Measurements from ENCODE around the gene SEMA3F. TPM values are rescaled to one million over a fixed set of nuclear protein-coding genes. Genes with fewer than 3 reads are reported as not detected.

SEMA3F gene
- total RNA-seq, 1 donor from 2014 or later: 9.4 TPM

DNA sequence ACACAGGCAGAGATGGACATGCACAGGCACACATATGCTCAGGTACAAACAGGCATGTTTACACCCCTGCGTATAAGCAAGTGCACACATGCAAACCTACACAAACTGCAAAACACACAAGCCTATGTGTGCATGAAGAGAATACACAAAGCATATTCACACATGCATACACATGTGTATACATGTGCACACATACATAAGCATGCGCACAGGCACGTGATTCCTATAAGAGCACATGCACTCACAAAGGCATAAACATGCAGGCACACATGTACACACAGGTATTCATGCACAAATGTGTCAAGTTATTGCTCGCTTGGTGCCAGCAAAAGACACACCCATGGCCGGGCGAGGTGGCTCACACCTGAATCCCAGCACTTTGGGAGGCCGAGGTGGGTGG, 34.9 kb downstream of the SEMA3F start:
- FAIRE-seq: no peak
- no peak for DNase-seq (ENCODE audit: low spot score in 2 of 2)

DNA sequence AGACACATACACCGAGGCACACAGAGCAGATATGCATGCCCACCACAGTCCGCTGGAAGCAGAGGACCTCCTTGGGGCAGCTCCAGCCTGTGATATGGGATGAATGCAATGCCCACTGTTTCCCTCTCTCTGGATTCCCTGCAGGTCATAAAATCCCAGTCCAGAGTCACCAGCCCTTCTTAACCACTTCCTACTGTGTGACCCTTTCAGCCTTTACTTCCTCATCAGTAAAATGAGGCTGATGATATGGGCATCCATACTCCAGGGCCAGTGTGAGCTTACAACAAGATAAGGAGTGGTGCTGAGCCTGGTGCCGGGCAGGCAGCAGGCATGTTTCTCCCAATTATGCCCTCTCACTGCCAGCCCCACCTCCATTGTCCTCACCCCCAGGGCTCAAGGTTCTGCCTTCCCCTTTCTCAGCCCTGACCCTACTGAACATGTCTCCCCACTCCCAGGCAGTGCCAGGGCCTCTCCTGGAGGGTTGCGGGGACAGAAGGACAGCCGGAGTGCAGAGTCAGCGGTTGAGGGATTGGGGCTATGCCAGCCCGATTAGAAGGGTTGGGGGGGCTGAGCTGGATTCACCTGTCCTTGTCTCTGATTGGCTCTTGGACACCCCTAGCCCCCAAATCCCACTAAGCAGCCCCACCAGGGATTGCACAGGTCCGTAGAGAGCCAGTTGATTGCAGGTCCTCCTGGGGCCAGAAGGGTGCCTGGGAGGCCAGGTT, 36.0 kb downstream of the SEMA3F start, which contains the start of gene GNAT1:
Gene GNAT1, plus strand, starts transcription at position 675 of the 725 bp plus-strand sequence. CDS start 116 bp downstream, outside the sequence.
- FAIRE-seq (no peak), DNase-seq (ENCODE audit: low spot score in 2 of 2) (no peak)

DNA sequence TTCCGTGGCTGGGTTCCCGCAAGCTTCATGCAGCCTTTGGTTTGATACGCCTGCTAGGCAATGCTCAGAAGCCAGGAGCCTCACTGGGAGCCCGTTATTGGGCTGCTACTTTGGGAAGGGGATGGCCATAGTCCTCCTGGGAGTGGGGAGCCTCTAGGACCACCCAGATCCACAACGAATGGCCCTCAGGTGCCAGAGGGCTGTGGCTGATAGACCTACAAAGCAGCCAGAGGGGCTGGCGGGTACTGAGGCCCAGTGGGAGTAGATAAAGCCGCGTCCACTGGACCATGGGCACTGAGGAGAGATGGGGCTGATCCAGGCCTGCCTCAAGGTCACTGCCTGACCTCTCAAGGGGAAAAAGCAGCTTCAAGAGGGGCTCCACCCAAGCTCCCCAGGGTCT, 37.0 kb downstream of the SEMA3F start:
- FAIRE-seq (no peak), DNase-seq (ENCODE audit: low spot score in 2 of 2) (no peak)

DNA sequence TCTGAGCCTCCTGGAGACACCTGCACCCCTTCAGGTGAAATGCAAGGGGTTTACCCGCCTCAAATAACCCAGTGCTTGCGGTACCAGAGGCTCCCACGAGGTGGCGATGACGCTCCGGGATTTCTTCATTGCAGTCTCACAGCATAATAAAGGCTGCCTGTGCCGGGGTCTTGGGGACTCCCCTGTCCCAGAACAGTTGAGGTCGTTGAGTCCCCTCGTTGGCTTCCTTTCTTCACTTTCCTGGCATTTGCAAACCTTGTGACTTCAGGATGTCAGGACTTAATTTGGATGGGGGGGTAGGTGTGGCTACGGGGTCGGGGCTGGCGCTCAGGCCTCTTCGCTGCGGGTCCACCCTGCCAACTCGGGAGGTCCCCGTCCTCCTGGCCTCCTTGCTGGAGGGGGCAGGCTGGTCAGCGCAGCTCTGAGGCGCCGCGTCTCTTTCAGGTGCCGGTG, 37.6 kb downstream of the SEMA3F start:
- FAIRE-seq (no peak), DNase-seq (ENCODE audit: low spot score in 2 of 2) (peak; percentile 79 to 85)

DNA sequence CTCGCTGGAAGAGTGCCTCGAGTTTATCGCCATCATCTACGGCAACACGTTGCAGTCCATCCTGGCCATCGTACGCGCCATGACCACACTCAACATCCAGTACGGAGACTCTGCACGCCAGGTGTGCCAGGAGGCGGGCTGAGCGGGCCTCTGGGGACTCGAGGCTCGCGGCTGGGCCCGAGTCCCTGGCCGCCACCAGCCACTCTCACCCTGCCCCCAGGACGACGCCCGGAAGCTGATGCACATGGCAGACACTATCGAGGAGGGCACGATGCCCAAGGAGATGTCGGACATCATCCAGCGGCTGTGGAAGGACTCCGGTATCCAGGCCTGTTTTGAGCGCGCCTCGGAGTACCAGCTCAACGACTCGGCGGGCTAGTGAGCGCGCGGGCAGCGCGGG, 38.2 kb downstream of the SEMA3F start:
- FAIRE-seq (no peak), DNase-seq (ENCODE audit: low spot score in 2 of 2) (no peak)

DNA sequence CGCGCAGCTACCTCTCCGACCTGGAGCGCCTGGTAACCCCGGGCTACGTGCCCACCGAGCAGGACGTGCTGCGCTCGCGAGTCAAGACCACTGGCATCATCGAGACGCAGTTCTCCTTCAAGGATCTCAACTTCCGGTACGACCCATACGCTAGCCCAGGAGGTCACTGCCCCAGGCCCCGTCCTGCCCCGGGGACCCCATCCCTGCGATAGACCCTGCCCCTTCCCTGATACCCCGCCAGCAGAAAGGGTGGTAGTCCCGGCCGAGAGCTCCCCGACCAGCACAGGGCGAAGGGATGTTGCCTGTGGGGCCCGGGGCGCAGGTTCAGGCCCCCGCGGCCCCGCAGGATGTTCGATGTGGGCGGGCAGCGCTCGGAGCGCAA, 38.6 kb downstream of the SEMA3F start:
- DNase-seq (ENCODE audit: low spot score in 2 of 2) (no peak), FAIRE-seq (no peak)

DNA sequence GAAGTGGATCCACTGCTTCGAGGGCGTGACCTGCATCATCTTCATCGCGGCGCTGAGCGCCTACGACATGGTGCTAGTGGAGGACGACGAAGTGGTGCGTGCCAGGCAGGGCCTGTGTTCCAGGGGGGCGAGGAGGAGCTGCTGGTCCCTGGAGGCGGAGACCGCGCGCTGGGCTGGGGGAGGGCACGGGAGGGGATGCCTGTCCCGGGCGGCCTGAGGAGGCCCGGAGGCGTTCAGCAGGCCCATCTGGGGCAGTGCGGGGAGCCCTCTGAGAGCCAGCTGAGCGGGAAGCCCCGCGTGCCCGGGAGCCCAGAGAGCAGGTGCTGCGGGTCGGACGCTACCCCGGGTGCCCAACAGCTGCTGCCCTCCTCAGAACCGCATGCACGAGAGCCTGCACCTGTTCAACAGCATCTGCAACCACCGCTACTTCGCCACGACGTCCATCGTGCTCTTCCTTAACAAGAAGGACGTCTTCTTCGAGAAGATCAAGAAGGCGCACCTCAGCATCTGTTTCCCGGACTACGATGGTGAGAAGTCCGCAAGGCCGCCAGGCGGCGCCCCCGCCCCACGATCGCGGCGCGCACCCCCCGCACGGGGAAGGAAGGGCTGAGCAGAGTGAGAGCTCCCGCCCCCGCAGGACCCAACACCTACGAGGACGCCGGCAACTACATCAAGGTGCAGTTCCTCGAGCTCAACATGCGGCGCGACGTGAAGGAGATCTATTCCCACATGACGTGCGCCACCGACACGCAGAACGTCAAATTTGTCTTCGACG, 39.2 kb downstream of the SEMA3F start:
- no peak for FAIRE-seq
- peak; percentile 90 to 92 for DNase-seq (ENCODE audit: low spot score in 2 of 2)

DNA sequence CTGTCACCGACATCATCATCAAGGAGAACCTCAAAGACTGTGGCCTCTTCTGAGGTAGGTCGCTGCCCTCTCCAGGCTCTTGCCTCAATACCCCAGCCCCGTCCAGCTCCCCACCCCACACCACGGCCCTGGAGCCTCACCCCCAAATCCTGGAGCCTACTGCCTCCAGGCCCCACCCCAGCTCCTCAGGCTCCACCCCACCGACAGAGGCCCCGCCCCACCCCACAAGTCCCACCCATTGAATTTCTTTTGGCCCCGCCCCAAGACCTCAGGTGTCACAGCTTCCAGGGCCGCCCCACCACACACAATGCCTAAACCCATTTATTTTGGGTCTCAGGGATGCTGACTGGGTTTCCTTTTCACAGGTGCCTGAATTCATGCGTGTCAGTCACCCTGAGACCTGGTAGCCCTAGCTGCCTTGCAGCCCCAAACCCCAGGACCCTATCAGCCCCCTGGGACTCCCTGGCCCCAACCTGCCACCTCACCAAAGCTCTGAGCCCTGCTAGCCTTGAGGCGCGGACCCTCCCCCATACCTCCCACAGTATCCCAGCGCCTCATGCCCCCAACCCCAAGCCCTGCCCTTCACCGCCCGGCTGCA, 39.9 kb downstream of the SEMA3F start:
- FAIRE-seq (no peak), DNase-seq (ENCODE audit: low spot score in 2 of 2) (no peak)

DNA sequence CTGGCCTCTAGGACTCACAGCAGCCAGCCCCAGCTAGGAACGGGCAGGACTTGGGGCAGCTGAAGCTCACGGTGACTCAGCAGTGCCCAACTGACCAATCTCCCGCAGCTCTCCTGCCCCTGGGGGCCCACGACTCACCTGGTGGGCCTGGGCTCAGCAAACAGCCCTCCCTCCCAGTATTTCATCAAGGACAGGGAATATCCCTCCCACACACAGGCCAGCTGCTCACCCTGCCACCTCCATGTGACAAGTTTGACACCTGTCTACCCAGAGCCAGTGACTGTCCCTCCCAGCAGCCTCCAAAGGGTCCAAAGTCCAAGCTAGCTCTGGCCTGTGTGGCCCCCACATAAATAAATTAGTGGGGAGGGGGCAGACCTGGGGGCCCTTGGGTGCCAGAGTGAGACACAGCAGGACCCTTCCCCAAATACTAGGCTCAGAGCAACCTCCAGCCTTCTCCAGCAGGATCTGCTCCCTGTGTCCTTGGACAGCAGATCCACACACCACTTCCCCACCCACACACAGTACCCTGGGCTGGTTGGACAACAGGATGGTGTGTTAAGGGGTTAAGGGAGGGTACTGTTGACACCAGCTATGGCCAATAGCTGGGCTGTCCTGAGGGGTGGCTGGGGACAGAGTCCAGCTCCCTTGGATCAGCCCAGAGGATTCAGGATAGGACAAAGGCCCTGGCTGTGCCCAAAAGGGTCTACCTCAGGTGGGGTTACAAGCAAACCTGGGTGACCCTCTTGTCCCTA, 40.6 kb downstream of the SEMA3F start:
- FAIRE-seq: no peak
- DNase-seq (ENCODE audit: low spot score in 2 of 2): no peak

DNA sequence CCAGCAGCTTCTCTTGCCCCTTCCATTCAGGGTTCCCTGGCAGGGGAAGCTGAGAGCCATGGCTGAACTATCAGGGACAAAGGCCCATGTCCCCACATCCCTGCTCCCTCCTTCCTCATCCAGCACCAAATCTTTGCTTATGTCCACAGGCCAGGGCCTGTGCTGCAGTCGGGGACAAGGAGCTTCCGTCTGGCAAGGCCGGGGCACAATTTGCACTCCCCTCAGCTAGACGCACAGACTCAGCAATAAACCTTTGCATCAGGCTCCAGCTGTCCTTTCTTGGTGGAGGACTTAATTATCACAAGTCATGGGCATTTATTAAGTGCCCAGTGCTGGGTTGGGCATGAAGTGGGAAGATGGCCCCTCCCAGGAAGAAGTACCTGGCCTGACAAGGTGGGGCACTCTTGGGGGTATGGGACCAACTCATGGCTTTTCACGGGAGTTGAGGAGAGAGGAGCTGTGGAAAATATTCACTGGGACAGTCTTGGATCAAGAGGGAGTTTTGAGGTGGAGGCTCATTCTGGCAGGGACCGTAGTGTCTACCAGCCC, 41.2 kb downstream of the SEMA3F start:
- DNase-seq (ENCODE audit: low spot score in 2 of 2) (no peak), FAIRE-seq (no peak)

DNA sequence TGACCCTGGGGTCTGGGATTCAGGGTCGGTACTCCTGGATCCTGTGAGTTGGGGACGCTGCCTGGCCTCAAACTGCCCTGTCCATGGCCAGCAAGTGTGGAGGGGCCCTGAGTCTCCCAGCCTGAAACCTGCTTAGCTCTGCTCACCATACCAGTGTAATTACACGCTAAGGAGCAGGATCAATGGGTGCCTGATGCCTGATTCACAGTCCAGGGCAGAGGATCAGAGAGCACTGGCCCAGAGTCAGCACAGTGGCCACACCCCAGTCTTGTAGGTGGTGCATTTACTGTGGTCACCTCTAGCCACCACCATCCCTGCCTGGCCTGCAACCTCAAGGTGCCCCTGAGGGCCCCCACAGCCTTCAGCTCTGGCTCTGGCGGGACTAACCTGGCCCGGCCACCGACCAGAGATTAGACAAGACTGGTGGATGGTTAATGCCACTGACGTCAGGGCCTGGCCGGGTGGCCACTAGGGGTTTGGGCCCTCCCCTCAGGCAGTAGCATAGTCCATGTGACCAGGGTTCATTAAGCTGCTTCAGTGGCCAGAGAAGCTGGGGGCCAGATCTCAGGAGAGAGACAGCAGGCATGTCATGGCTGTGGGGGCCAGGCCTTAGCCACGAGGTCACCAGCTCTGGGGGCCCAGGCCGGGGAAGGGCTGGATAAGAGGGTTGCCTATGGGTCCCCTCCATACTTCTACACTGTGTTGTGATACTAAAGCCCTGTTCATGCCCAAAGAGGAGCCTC, 46.6 kb downstream of the SEMA3F start:
- no peak for DNase-seq (ENCODE audit: low spot score in 2 of 2)

DNA sequence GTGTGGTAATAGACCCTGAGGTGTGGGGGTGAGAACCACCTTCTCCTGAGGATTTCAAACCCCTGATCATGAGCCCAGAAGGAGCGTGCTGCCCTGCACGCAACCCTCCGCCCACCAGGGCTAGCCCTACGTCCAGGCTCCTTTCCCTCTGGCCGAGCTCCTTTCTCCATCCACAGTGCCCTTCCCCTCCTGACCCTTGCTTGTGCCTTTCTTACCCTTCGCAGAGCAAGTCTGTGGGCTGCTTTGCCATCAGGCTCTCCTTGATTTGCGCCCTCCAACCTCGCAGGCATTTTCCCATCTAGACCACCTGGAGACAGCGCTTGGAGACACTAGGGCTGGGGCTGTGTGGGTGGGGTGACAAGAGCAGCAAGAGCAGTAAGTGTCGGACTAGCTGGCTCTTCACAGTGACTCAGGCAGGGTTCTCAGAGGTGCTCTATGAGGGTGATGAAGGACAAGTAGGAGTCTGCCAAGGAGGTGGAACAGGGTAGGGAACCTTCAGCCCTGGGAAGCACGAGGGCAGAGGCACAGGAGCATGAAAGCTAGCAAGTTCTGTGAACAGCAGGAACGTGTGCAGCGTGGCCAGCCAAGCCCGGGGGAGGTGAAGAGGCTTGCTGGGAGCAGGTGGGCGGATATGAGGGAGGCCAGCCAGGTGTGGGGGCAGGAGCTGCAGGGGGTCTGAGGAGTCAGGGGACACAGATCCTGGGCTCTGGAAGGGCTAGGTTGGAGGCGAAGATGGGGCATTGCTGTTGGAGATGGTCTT, 47.4 kb downstream of the SEMA3F start:
- FAIRE-seq (no peak), DNase-seq (ENCODE audit: low spot score in 2 of 2) (peak in 1 of 2 donors; percentile 56)

More for the DNA sequence above, 46.6 kb downstream of the SEMA3F start:
- no peak for FAIRE-seq

DNA sequence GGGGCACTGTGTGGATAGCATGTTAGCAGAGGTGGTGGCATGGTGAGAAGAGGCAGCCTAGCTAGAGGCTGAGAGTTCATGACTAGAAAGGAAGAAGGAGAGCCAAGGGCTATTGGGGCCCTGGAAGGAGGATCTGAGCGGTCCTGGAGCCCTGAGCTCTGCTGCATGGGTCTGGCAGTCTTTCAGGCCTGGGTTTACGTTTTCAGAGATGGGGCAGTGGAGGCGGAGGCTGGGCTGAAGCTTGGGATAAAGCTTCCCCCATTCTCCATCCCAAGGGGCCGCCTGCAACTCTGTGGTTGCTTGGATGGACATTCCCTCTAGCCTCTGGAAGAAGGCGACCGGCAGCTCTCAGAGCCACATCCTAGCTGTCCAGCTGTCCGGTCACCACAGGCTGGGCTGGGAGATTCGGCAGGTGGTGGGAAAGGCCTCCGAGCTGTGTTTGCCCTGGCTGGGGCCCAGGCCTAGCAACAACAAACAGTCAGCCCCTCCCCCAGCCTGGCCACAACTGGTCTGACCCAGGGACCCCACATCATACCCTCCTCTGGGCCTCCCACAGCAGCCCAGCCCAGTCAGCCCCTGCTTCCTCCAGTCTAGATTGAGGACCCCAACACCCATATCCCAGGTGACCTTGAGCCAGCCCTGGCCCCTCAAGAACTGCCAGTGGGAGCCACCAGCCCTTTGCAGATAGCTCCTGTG, 48.1 kb downstream of the SEMA3F start:
- DNase-seq (ENCODE audit: low spot score in 2 of 2) (no peak), FAIRE-seq (no peak)

DNA sequence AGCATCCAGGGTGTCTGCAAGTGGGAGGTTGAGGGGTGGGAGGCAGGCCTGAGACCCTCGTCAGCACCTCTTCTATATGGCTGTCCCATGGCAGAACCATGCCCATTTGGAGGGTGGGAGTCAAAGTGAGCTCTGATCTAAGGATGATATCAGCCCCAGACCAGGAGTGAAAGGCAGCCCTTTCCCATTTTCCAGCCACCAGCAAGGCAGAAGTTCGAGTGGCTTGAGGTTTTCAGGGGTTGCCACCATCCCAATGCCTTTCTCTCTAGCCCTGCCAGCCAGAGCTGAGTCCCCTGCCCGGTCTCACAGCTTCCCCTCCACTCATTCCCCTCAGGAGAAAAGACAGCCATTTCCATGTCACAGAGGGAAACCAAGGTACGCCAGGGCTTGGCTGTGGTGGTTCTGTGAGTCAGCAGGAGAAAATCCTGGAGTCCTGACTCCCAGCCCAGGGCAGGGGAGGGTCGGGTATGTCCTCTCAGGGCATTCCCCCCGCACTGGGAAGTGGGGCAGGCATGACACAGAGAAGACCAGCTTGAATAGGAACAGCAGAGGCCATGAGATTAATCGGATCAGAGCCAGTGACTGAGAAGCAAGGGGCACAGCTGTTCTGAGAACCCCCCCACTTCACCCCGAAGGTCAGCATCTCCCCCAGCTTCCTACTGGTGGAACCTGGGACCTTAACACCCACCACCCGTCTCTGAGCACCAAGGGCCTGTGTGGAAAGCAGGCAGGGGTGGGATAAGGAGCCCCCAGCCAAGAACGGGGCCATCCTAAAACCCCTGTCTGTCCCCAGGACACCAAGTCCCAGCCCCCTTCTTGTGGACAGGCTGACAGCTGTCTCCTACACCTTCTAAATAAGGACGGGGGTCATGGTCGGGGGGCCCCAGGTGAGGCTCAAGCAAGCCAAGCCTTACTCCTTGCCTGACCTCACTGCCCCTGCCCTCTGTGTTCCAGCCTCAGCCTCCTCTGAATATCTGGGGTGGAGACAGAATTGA, 49.0 kb downstream of the SEMA3F start:
- FAIRE-seq: no peak
- DNase-seq (ENCODE audit: low spot score in 2 of 2): no peak

DNA sequence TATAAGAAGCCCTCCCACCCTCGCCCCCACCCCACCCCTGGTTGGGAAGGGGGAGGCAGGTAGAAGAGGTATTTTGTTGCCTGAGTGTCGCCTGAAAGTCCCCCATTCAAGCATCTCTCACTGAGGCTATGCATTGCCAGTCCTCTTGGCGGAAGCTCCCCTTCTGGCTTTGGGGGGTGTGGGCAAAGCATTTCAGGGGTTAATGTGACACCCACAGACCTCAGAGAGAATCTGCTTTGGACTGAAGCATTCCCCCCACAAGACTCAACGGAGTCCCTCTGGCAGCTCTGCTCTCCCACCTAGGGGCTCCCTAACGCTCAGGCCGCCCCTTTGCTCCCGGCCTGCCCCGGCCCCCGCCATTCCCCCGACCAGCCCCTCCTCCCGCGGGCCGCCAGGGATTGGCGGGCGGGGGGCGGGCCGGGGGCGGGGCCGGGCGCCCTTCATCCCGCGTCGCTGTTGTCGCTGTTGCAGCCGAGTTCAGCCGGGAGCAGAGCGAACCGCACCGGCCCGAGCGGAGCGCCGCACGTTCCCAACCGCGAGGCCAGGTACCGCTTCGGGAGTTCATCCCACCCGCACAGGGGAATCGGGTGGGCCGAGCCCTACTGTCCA, 49.8 kb downstream of the SEMA3F start, which contains the start of gene SLC38A3:
Gene SLC38A3, plus strand, starts transcription at position 468 of the 609 bp plus-strand sequence. CDS start 8,929 bp downstream, outside the sequence.
- FAIRE-seq (no peak), DNase-seq (ENCODE audit: low spot score in 2 of 2) (peak; percentile 80 to 87)

Data from frontal cortex (tissue), 4 donors.